ENCODE results near the gene DENND4C.
"Not testable (repeated sequence)": the region's sequence is repeated elsewhere in the genome, so short reads cannot be mapped to it uniquely, and the experiment has no call there.

The DENND4C gene

GRCh38 chr9:19252885-19253219 is 22.4 kb downstream of the DENND4C start:
- TF ChIP-seq CTCF (IDR thresholded peaks at IDR 0.05), result no peak
- TF ChIP-seq ZFX (IDR thresholded peaks at IDR 0.05; ENCODE audit: borderline replicate concordance), result no peak

GRCh38 chr9:19255112-19255511 is 24.6 kb downstream of the DENND4C start:
- TF ChIP-seq CTCF (IDR thresholded peaks at IDR 0.05), result no peak
- no peak overlapping the region for H3K27ac ChIP-seq

More at GRCh38 chr9:19252885-19253219, 22.4 kb downstream of the DENND4C start:
- H3K27ac ChIP-seq, result no peak overlapping the region

- H3K27ac ChIP-seq, result no peak overlapping the region
These were observed 25.3 kb downstream of the DENND4C start for GRCh38 chr9:19255821-19256220.

GRCh38 chr9:19259665-19260255 is 29.3 kb downstream of the DENND4C start:
- not testable (repeated sequence) for H3K27ac ChIP-seq

More at GRCh38 chr9:19255821-19256220, 25.3 kb downstream of the DENND4C start:
- TF ChIP-seq ZFX (IDR thresholded peaks at IDR 0.05; ENCODE audit: borderline replicate concordance) (no peak), CTCF (IDR thresholded peaks at IDR 0.05) (no peak)

GRCh38 chr9:19265602-19266001 is 35.1 kb downstream of the DENND4C start:
- not testable (repeated sequence) for H3K27ac ChIP-seq

GRCh38 chr9:19266778-19267384 is 36.4 kb downstream of the DENND4C start:
- H3K27ac ChIP-seq, result not testable (repeated sequence)

- TF ChIP-seq CTCF (IDR thresholded peaks at IDR 0.05) (no peak), ZFX (IDR thresholded peaks at IDR 0.05; ENCODE audit: borderline replicate concordance) (no peak)
These were observed 39.1 kb downstream of the DENND4C start for GRCh38 chr9:19269582-19269981.

GRCh38 chr9:19270421-19270949 is 40.0 kb downstream of the DENND4C start:
- H3K27ac ChIP-seq, result no peak overlapping the region
- TF ChIP-seq ZFX (IDR thresholded peaks at IDR 0.05; ENCODE audit: borderline replicate concordance) (no peak), CTCF (IDR thresholded peaks at IDR 0.05) (no peak)

More at GRCh38 chr9:19269582-19269981, 39.1 kb downstream of the DENND4C start:
- no peak overlapping the region for H3K27ac ChIP-seq

GRCh38 chr9:19271081-19271480 is 40.6 kb downstream of the DENND4C start:
- H3K27ac ChIP-seq, result no peak overlapping the region
- no peak for TF ChIP-seq CTCF (IDR thresholded peaks at IDR 0.05)
- TF ChIP-seq ZFX (IDR thresholded peaks at IDR 0.05; ENCODE audit: borderline replicate concordance), result no peak

All from 22Rv1 (cell line).